PC-3 (cell line): ENCODE data around the gene STAT5B.

ENCODE experiments used
- CTCF ChIP-seq: fragments of 300-600 bp; sonication (generic); conservative IDR thresholded peaks from 2 replicates; pipeline ENCODE4 v1.5.1; 2017; ENCODE audit warnings: antibody characterized with exemption, low read depth, mild to moderate bottlenecking, low read length
- EZH2 ChIP-seq: fragments of 300-600 bp; sonication (generic); IDR thresholded peaks from one replicate; pipeline ENCODE4 v1.6.1; 2017; ENCODE audit warnings: antibody characterized with exemption, mild to moderate bottlenecking, low read length; ENCODE audit not compliant: unreplicated experiment

- no peak for TF ChIP-seq CTCF
- TF ChIP-seq EZH2 = no peak
These were observed 37.2 kb upstream of the STAT5B start for GRCh38 chr17:42313389-42313772.
